ENCODE data around the gene WNT8B. TPM values are rescaled to one million over a fixed set of nuclear protein-coding genes. Genes with fewer than 3 reads are reported as not detected.

The WNT8B gene
- total RNA-seq, 1 donor from 2014 or later: not detected

DNA sequence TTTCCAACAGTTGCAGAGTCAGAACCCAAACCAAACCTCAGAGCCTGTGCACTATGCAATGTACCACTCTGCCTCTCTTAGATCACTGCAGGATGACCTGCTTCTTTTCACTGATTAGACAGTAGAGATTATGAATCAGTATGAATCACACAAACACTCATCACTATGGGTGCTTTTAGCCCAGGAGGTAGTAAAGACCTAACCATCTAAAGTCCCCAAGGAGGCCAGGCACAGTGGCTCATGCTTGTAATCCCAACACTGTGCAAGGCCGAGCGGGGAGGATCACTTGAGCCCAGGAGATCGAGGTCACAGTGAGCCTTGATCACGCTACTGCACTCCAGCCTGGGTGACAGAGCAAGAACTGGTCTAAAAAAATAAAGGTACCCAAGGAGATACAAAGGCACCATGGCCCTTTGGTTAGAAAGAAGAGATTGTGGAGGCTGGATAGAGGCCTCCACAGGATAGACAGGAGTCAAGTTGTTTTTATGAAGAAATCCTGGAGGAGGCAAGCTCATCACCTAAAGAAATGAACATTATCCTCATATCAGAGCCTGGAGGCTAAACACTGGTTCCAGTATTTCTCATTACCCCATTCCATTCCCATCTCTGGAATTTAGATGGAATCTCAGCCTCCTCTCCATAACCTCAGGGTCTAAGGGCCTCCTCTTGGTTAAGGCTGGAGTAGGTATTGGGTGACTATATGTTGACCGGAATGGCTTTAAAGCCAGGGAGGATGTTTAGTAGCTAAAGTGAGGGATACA is 44.0 kb downstream of the WNT8B start:
- Histone ChIP-seq H3K36me3 (ENCODE audit: control insufficient read depth, insufficient read depth, low read length) (no peaks in the 10 kb centered on the region), H3K4me3 (ENCODE audit: low read depth, low read length) (no peak overlapping the region), H3K27me3 (ENCODE audit: control insufficient read depth, insufficient read depth, low read length) (no peaks in the 10 kb centered on the region)
- TF ChIP-seq, protein P1, sequence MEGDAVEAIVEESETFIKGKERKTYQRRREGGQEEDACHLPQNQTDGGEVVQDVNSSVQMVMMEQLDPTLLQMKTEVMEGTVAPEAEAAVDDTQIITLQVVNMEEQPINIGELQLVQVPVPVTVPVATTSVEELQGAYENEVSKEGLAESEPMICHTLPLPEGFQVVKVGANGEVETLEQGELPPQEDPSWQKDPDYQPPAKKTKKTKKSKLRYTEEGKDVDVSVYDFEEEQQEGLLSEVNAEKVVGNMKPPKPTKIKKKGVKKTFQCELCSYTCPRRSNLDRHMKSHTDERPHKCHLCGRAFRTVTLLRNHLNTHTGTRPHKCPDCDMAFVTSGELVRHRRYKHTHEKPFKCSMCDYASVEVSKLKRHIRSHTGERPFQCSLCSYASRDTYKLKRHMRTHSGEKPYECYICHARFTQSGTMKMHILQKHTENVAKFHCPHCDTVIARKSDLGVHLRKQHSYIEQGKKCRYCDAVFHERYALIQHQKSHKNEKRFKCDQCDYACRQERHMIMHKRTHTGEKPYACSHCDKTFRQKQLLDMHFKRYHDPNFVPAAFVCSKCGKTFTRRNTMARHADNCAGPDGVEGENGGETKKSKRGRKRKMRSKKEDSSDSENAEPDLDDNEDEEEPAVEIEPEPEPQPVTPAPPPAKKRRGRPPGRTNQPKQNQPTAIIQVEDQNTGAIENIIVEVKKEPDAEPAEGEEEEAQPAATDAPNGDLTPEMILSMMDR (IDR thresholded peaks at IDR 0.05; ENCODE audit: insufficient read depth, low read length, poor library complexity, severe bottlenecking): no peak
- DNase-seq (ENCODE audit: low read depth): no peak

DNA sequence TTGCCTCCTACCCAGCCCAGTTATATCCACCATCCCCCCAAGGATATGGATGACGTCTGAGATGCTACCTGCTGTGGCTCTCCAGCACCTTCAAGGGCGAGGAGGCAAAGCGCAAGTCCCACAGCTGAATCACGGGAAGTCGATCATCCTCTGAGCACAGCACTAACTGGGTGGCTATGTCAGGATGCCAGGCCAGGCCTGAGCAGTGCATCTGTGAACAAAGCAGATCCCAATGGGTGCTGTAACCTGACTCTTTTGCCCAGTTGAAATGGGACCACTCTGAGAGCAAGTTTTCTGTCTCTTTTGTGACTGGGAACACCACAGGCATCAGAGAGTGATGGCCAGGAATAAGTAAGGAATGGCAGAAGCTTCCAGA is 44.5 kb downstream of the WNT8B start:
- no peaks in the 10 kb centered on the region for H3K27me3 ChIP-seq (ENCODE audit: control insufficient read depth, insufficient read depth, low read length)
- DNase-seq (ENCODE audit: low read depth): no peak
- TF ChIP-seq, protein P1 (IDR thresholded peaks at IDR 0.05; ENCODE audit: insufficient read depth, low read length, poor library complexity, severe bottlenecking): no peak
- H3K4me3 ChIP-seq (ENCODE audit: low read depth, low read length): no peak overlapping the region
- no peaks in the 10 kb centered on the region for H3K36me3 ChIP-seq (ENCODE audit: control insufficient read depth, insufficient read depth, low read length)

DNA sequence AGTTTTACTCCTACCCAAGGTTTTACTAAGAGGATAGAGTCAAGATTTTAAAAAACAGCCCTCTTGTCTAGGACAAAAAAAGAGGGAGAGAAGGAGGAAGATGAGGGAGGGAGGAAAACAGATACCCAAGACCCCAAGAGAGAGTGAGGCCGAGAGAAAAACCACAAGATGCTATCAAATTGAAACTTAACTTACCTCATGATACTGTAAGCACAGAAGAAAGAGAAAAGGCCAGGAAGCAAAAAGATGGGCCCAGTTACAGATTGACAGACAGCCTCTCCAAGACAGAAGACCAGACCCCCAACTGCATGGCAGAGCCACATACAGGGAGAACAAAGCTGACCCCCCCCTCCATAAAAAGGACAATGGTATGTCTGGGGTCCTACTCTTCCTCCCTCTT is 45.5 kb downstream of the WNT8B start:
- H3K27me3 ChIP-seq (ENCODE audit: control insufficient read depth, insufficient read depth, low read length): no peaks in the 10 kb centered on the region
- no peak for DNase-seq (ENCODE audit: low read depth)
- TF ChIP-seq, protein P1 (IDR thresholded peaks at IDR 0.05; ENCODE audit: insufficient read depth, low read length, poor library complexity, severe bottlenecking): no peak
- no peak overlapping the region for H3K4me3 ChIP-seq (ENCODE audit: low read depth, low read length)
- H3K36me3 ChIP-seq (ENCODE audit: control insufficient read depth, insufficient read depth, low read length): no peaks in the 10 kb centered on the region

DNA sequence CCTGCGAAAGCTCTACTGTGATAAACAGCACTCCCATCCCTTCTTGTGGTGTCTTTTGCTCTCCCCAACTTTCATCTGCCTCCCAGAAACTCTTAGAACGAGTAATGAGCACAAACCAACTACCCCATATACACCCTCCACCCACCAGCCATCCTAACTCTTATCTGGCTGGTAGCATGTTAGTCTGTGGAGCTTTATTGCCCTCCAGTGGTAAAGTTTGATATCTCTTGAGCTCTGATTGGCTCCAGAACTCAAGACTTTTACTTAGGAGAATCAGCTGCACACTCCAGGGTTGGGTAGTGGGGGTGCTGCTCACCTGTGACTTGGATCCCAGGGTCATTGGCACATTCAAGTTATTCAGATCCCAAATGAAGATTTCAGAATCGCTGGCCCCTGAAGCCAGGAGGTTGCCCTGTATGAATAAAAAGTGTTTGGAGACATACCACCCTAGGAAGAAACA is 45.9 kb downstream of the WNT8B start:
- Histone ChIP-seq H3K4me3 (ENCODE audit: low read depth, low read length) (no peak overlapping the region), H3K36me3 (ENCODE audit: control insufficient read depth, insufficient read depth, low read length) (no peaks in the 10 kb centered on the region), H3K27me3 (ENCODE audit: control insufficient read depth, insufficient read depth, low read length) (no peaks in the 10 kb centered on the region)
- no peak for DNase-seq (ENCODE audit: low read depth)
- TF ChIP-seq, protein P1 (IDR thresholded peaks at IDR 0.05; ENCODE audit: insufficient read depth, low read length, poor library complexity, severe bottlenecking): peak; percentile 67

DNA sequence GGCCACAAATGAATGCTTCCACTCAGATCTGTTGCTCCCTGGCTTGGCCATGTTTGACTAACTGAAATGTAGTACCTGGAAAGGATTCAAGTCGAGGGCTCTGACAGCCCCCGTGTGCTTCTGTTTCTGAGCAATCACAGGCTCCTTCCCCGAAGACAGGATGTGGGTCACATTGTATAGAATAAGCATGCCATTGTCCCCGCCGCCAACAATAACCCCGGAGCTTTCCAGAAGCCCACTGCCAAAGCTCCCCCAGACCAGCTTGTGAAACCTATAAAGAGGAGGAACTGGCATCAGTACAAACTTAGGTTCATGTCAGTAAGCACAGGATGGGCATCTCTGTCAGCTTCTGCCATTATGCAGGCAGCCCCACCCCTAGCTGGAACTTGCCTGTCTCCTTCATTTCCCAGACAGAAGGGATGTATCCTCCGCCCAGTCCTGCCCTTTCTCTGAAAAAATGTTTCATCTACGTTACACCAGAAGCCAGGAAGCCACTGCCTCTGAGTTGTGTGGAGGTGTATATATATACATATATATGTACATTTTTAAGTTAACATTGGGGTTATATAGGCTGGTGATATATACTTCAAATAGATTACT is 46.5 kb downstream of the WNT8B start:
- Histone ChIP-seq H3K27me3 (ENCODE audit: control insufficient read depth, insufficient read depth, low read length) (no peaks in the 10 kb centered on the region), H3K4me3 (ENCODE audit: low read depth, low read length) (no peak overlapping the region), H3K36me3 (ENCODE audit: control insufficient read depth, insufficient read depth, low read length) (no peaks in the 10 kb centered on the region)
- no peak for DNase-seq (ENCODE audit: low read depth)
- TF ChIP-seq, protein P1 (IDR thresholded peaks at IDR 0.05; ENCODE audit: insufficient read depth, low read length, poor library complexity, severe bottlenecking): no peak
